HCT116 (cell line): ENCODE measurements around the gene PKIB. TPM values are rescaled to one million over a fixed set of nuclear protein-coding genes. Genes with fewer than 3 reads are reported as not detected.

Experiments used
- ATAC-seq: fragments of 200-7000 bp; cut with Tn5 transposase; 2 replicates; pipeline ENCODE4 v1.9.1; 2020; ENCODE audit warnings: mild to moderate bottlenecking, moderate library complexity
- BruUV-seq: library from RNA; stranded (reverse); fragments of 400-500 nt; replicated peaks from 2 replicates; lab custom pipeline; 2021; lab: Mats Ljungman, UMichigan
- CTCF ChIA-PET: fragments of 300-600 bp; sonication (Branson Sonifier 250); formaldehyde crosslinking; loops from one replicate; lab custom pipeline; 2021; ENCODE audit warnings: antibody characterized with exemption; lab: Charles Lee
- POLR2A ChIA-PET: fragments of 300-600, 350-600 bp; sonication (Branson Sonifier 250); formaldehyde crosslinking; loops from one replicate; lab custom pipeline; 2021; ENCODE audit warnings: antibody characterized with exemption; lab: Charles Lee
- RAD21 ChIA-PET, 2 experiments: fragments of 300-600 bp; sonication (Branson Sonifier 250); formaldehyde crosslinking; loops; one replicate each; lab custom pipeline; 2023; ENCODE audit warnings: low total read pairs in 2 of 2; ENCODE audit not compliant: uncharacterized antibody in 2 of 2, unreplicated experiment in 2 of 2, low non-redundant PET in 1 of 2; lab: Charles Lee
- DNase-seq: peaks from one replicate; pipeline ENCODE4 v3.0.0-alpha.2; 2010; ENCODE audit warnings: low read depth, low spot score
- H2AFZ ChIP-seq: fragments of 200-600 bp; shearing (Covaris generic), sonication (generic); 2 replicates; pipeline ENCODE4 v1.6.1; 2017; ENCODE audit warnings: low read depth, mixed run types, mixed read lengths, antibody characterized with exemption, low read length; ENCODE audit not compliant: poor library complexity, severe bottlenecking
- H3K27ac ChIP-seq: 2 replicates; pipeline ENCODE4 v1.5.1; 2012; ENCODE audit warnings: low read depth, low read length
- H3K27me3 ChIP-seq: fragments of 200-600 bp; sonication (generic); 2 replicates; pipeline ENCODE4 v1.6.1; 2016; ENCODE audit warnings: mixed run types, low read length, mixed read lengths; ENCODE audit not compliant: insufficient read depth
- H3K36me3 ChIP-seq, 2 experiments: fragments of 200-500 bp in 1 of 2; fragments of 200-600 bp in 1 of 2; sonication (Bioruptor generic) in 1 of 2; sonication (generic) in 1 of 2; 2 replicates each; pipeline versions ENCODE4 v1.5.1 to v1.6.1; 2014 to 2016; ENCODE audit warnings: low read length in 2 of 2, inconsistent platforms in 1 of 2, mixed read lengths in 1 of 2, mixed run types in 1 of 2; ENCODE audit not compliant: insufficient read depth in 2 of 2, control insufficient read depth in 1 of 2
- H3K4me1 ChIP-seq, 2 experiments: fragments of 200-600 bp in 1 of 2; sonication (generic) in 1 of 2; 2 replicates each; pipeline versions ENCODE4 v1.5.1 to v1.6.1; 2012 to 2017; ENCODE audit warnings: low read length in 2 of 2, inconsistent platforms in 1 of 2, mild to moderate bottlenecking in 1 of 2, mixed read lengths in 1 of 2, mixed run types in 1 of 2, moderate library complexity in 1 of 2; ENCODE audit not compliant: insufficient read depth in 2 of 2, control insufficient read depth in 1 of 2
- H3K4me2 ChIP-seq: fragments of 200-600 bp; sonication (generic); 2 replicates; pipeline ENCODE4 v1.6.1; 2017; ENCODE audit warnings: mixed run types, low read length, mixed read lengths
- H3K4me3 ChIP-seq, 2 experiments: fragments of 200-600 bp in 1 of 2; sonication (generic) in 1 of 2; replicated peaks in 1 of 2; 2 replicates each; pipeline ENCODE4 v1.5.1; 2011 to 2016; ENCODE audit warnings: low read length in 2 of 2, control low read depth in 1 of 2, low read depth in 1 of 2, mild to moderate bottlenecking in 1 of 2, mixed read lengths in 1 of 2, mixed run types in 1 of 2
- H3K79me2 ChIP-seq: fragments of 200-600 bp; sonication (generic); 2 replicates; pipeline ENCODE4 v1.6.1; 2017; ENCODE audit warnings: mild to moderate bottlenecking, mixed run types, low read length, moderate library complexity, mixed read lengths; ENCODE audit not compliant: insufficient read depth
- H3K9ac ChIP-seq: fragments of 200-600 bp; sonication (generic); 2 replicates; pipeline ENCODE4 v1.6.1; 2016; ENCODE audit warnings: low read length, mixed read lengths
- H3K9me2 ChIP-seq: fragments of 200-600 bp; sonication (generic), shearing (Covaris generic); 2 replicates; pipeline ENCODE4 v1.6.1; 2017; ENCODE audit warnings: mixed run types, mild to moderate bottlenecking, moderate library complexity; ENCODE audit not compliant: insufficient read depth
- H3K9me3 ChIP-seq, 2 experiments: fragments of 200-500 bp in 1 of 2; fragments of 200-600 bp in 1 of 2; sonication (Bioruptor generic) in 1 of 2; sonication (generic) in 1 of 2; 2 replicates each; pipeline ENCODE4 v1.6.1; 2014 to 2017; ENCODE audit warnings: low read length in 2 of 2, mixed read lengths in 2 of 2, inconsistent platforms in 1 of 2, low read depth in 1 of 2, mild to moderate bottlenecking in 1 of 2, mixed run types in 1 of 2, moderate library complexity in 1 of 2; ENCODE audit not compliant: control insufficient read depth in 1 of 2, insufficient read depth in 1 of 2
- H4K20me1 ChIP-seq: fragments of 200-600 bp; sonication (generic), shearing (Covaris generic); 2 replicates; pipeline ENCODE4 v1.6.1; 2017; ENCODE audit warnings: mixed run types, mild to moderate bottlenecking, moderate library complexity; ENCODE audit not compliant: insufficient read depth
- ATF3 ChIP-seq: IDR thresholded peaks from 2 replicates; pipeline ENCODE4 v1.6.1; 2012
- CBX3 ChIP-seq: IDR thresholded peaks from 2 replicates; pipeline ENCODE4 v1.6.1; 2012; ENCODE audit warnings: low read depth
- CEBPB ChIP-seq: IDR thresholded peaks from 2 replicates; pipeline ENCODE4 v1.6.1; 2012; ENCODE audit warnings: low read depth
- EGR1 ChIP-seq: IDR thresholded peaks from 2 replicates; pipeline ENCODE4 v1.6.1; 2012; ENCODE audit warnings: low read depth
- ELF1 ChIP-seq: IDR thresholded peaks from 2 replicates; pipeline ENCODE4 v1.6.1; 2012; ENCODE audit warnings: low read depth, borderline replicate concordance
- EZH2 ChIP-seq: fragments of 200-600 bp; sonication (generic); IDR thresholded peaks from 2 replicates; pipeline ENCODE4 v1.6.1; 2017; ENCODE audit warnings: antibody characterized with exemption, mixed run types
- FOSL1 ChIP-seq: IDR thresholded peaks from 2 replicates; pipeline ENCODE4 v1.6.1; 2012; ENCODE audit warnings: low read depth
- POLR2AphosphoS5 ChIP-seq: IDR thresholded peaks from 2 replicates; pipeline ENCODE4 v1.6.1; 2011; ENCODE audit warnings: mild to moderate bottlenecking, low read depth, low read length, moderate library complexity
- RAD21 ChIP-seq: IDR thresholded peaks from 2 replicates; pipeline ENCODE4 v1.6.1; 2012; ENCODE audit warnings: low read depth, mild to moderate bottlenecking
- REST ChIP-seq: IDR thresholded peaks from 2 replicates; pipeline ENCODE4 v1.6.1; 2012; ENCODE audit warnings: low read depth
- SIN3A ChIP-seq: IDR thresholded peaks from 2 replicates; pipeline ENCODE4 v1.6.1; 2012; ENCODE audit warnings: low read depth
- SP1 ChIP-seq: IDR thresholded peaks from 2 replicates; pipeline ENCODE4 v1.6.1; 2012; ENCODE audit warnings: low read depth
- SRF ChIP-seq: IDR thresholded peaks from 2 replicates; pipeline ENCODE4 v1.6.1; 2012; ENCODE audit warnings: low read depth
- TCF7L2 ChIP-seq: IDR thresholded peaks from 2 replicates; pipeline ENCODE4 v1.7.0; 2011; ENCODE audit warnings: borderline replicate concordance, inconsistent platforms; ENCODE audit not compliant: insufficient read depth, insufficient read length; ENCODE audit errors: extremely low read depth
- YY1 ChIP-seq: IDR thresholded peaks from 2 replicates; pipeline ENCODE4 v1.6.1; 2011; ENCODE audit warnings: low read length, low read depth, moderate library complexity, mild to moderate bottlenecking; ENCODE audit not compliant: insufficient replicate concordance; ENCODE audit errors: extremely low read depth
- ZFX ChIP-seq: fragments of 450-650 bp; IDR thresholded peaks from 2 replicates; pipeline ENCODE4 v1.6.1; 2017
- ZNF274 ChIP-seq: fragments of 200-500 bp; sonication (Bioruptor generic); IDR thresholded peaks from 2 replicates; pipeline ENCODE4 v1.6.1; 2014; ENCODE audit warnings: mild to moderate bottlenecking, low read depth, low read length, inconsistent platforms
- intact Hi-C: fragments of 100-400 bp; cut with micrococcal nuclease; formaldehyde crosslinking; loops from 2 replicates; pipeline ENCODE4 v1.10.0; 2022
- total RNA-seq: library from RNA; stranded (reverse); gene quantifications from one replicate; pipeline ENCODE4 v1.2.1, GENCODE V29; 2021; ENCODE audit not compliant: unreplicated experiment
- TF ChIP-seq, protein P1 (sequence below): IDR thresholded peaks from 2 replicates; pipeline ENCODE4 v1.6.1; 2012
- TF ChIP-seq, protein P2 (sequence below): IDR thresholded peaks from 2 replicates; pipeline ENCODE4 v1.6.1; 2011; ENCODE audit warnings: mild to moderate bottlenecking, low read length, moderate library complexity; ENCODE audit not compliant: insufficient replicate concordance; ENCODE audit errors: extremely low read depth

The PKIB gene
- total RNA-seq, 1 experiment from 2014 or later = 24.0 TPM

GRCh38 chr6:122651031-122651430, 40.8 kb downstream of the PKIB start:
- BruUV-seq = no TSS peak
- Histone ChIP-seq H3K4me1 (peaks cover 26 to 45% of the 10 kb centered on the region in 2 experiments), H3K27ac (no peak overlapping the region), H3K9me3 (no peaks in the 10 kb centered on the region), H3K79me2 (no peaks in the 10 kb centered on the region), H3K9ac (no peak overlapping the region), H2AFZ (no peak overlapping the region), H3K4me2 (no peak overlapping the region), H3K4me3 (no peak overlapping the region), H3K27me3 (no peaks in the 10 kb centered on the region), H4K20me1 (no peaks in the 10 kb centered on the region), H3K9me2 (no peaks in the 10 kb centered on the region)
- CTCF ChIA-PET = no interaction called here
- no peak for ATAC-seq
- RAD21 ChIA-PET = no interaction called here
- intact Hi-C loops = no loop called here
- TF ChIP-seq EGR1 = no peak
- TF ChIP-seq ZNF274 = no peak
- no peak for TF ChIP-seq FOSL1
- TF ChIP-seq EZH2 = no peak
- TF ChIP-seq SP1 = no peak
- no peak for TF ChIP-seq ZFX
- TF ChIP-seq ELF1 = no peak
- no peak for TF ChIP-seq YY1
- TF ChIP-seq POLR2AphosphoS5 = no peak
- TF ChIP-seq CEBPB = no peak
- no peak for TF ChIP-seq SIN3A
- TF ChIP-seq ATF3 = no peak
- TF ChIP-seq SRF = no peak
- TF ChIP-seq, protein P1, sequence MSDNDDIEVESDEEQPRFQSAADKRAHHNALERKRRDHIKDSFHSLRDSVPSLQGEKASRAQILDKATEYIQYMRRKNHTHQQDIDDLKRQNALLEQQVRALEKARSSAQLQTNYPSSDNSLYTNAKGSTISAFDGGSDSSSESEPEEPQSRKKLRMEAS = no peak
- no peak for TF ChIP-seq CBX3
- no peak for TF ChIP-seq RAD21
- TF ChIP-seq TCF7L2 = no peak
- no peak for TF ChIP-seq REST
- TF ChIP-seq, protein P2, sequence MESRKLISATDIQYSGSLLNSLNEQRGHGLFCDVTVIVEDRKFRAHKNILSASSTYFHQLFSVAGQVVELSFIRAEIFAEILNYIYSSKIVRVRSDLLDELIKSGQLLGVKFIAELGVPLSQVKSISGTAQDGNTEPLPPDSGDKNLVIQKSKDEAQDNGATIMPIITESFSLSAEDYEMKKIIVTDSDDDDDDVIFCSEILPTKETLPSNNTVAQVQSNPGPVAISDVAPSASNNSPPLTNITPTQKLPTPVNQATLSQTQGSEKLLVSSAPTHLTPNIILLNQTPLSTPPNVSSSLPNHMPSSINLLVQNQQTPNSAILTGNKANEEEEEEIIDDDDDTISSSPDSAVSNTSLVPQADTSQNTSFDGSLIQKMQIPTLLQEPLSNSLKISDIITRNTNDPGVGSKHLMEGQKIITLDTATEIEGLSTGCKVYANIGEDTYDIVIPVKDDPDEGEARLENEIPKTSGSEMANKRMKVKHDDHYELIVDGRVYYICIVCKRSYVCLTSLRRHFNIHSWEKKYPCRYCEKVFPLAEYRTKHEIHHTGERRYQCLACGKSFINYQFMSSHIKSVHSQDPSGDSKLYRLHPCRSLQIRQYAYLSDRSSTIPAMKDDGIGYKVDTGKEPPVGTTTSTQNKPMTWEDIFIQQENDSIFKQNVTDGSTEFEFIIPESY = no peak
- TF ChIP-seq, all 23 proteins: peak for 0
- H3K36me3 ChIP-seq = no peaks in the 10 kb centered on the region
- POLR2A ChIA-PET = no interaction called here
- no peak for DNase-seq
